Body of pancreas (tissue), 4 donors: ENCODE data around the gene CDKAL1. TPM values are rescaled to one million over a fixed set of nuclear protein-coding genes. Genes with fewer than 3 reads are reported as not detected.

Experiments
- ATAC-seq: fragments of 150-250 bp; one replicate; pipeline ENCODE4 v1.9.1; 2016
- DNase-seq, 4 donors: peaks; one replicate each; pipeline ENCODE4 v3.0.0-alpha.2; 2019
- H3K27ac ChIP-seq, 4 donors: fragments of 200-600 bp; sonication (generic); 1 replicate in 3 of 4; 2 replicates in 1 of 4; pipeline versions ENCODE4 v1.5.1 to v1.6.1; 2016 to 2019; ENCODE audit warnings: mild to moderate bottlenecking in 1 of 4, mixed read lengths in 1 of 4, moderate library complexity in 1 of 4
- H3K27me3 ChIP-seq, 2 donors: fragments of 200-600 bp; sonication (generic); one replicate each; pipeline ENCODE4 v1.6.0; 2016; ENCODE audit warnings: mild to moderate bottlenecking in 1 of 2
- H3K36me3 ChIP-seq, 2 donors: fragments of 200-600 bp; sonication (generic); replicated peaks in 1 of 2; 2 replicates each; pipeline ENCODE4 v1.5.1; 2016; ENCODE audit warnings: low read depth in 2 of 2; ENCODE audit not compliant: insufficient read depth in 1 of 2
- H3K4me1 ChIP-seq: fragments of 200-600 bp; sonication (generic); one replicate; pipeline ENCODE4 v1.6.0; 2016
- H3K4me3 ChIP-seq, 2 donors: fragments of 200-600 bp; sonication (generic); 1 replicate in 1 of 2; 2 replicates in 1 of 2; pipeline ENCODE4 v1.5.1; 2016 to 2019
- H3K9me3 ChIP-seq, 3 donors: fragments of 200-600 bp; sonication (generic); 1 replicate in 2 of 3; 2 replicates in 1 of 3; pipeline ENCODE4 v1.5.1; 2016
- POLR2A ChIP-seq, 3 donors: fragments of 450-650 bp; IDR thresholded peaks; one replicate each; pipeline ENCODE4 v1.6.1; 2016; ENCODE audit warnings: antibody characterized with exemption in 3 of 3, mild to moderate bottlenecking in 2 of 3
- WGBS, 2 donors: methylation state at CpG; one replicate each; pipeline ENCODE4 v1.1.5; 2017; 5-methylcytosine and 5-hydroxymethylcytosine counted together
- intact Hi-C: fragments of 100-400 bp; cut with DNase I; formaldehyde crosslinking; loops from one replicate; pipeline ENCODE4 v1.15.1; 2023
- total RNA-seq, 2 donors: library from RNA; depleted of rRNA; stranded (reverse); fragments of >200 nt; gene quantifications; one replicate each; pipeline ENCODE4 v1.1.0, GENCODE V29; 2016
- TF ChIP-seq, protein P1 (sequence below), 7 experiments: fragments of 450-650 bp in 4 of 7; fragments of 200-600 bp in 3 of 7; sonication (generic) in 3 of 7; IDR thresholded peaks; one replicate each; pipeline ENCODE4 v1.5.1; 2016 to 2019; ENCODE audit warnings: antibody characterized with exemption in 7 of 7

CDKAL1 gene
- total RNA-seq, 2 donors from 2014 or later: 16.3 to 18.1 TPM

DNA sequence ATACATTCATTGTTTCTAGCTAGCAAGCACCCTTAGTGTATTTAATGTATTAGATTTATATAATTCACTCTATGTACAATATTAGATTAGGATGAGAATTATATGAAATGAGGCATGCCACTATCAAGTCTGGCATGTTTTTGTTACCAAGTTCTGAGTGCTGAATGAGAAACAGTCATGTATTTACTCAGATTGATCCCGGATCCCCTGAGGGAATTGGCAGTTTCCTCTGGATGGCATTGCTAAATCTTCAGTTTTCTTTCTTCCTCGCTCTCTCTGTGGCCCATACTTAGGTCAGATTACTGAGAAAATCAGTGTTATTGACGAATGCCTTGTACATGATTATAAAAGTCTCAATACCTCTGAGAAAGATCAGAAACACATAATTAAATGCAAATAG, 66.6 kb downstream of the CDKAL1 start:
- Histone ChIP-seq H3K27me3 (no peaks in the 10 kb centered on the region), H3K9me3 (no peaks in the 10 kb centered on the region), H3K4me1 (peaks cover 5% of the 10 kb centered on the region), H3K36me3 (no peaks in the 10 kb centered on the region), H3K27ac (no peak overlapping the region), H3K4me3 (no peak overlapping the region)
- WGBS, 2 donors: 89 to 91% methylated on average over 3 of the region's 3 CpGs
- no peak for TF ChIP-seq POLR2A (IDR thresholded peaks at IDR 0.05)
- TF ChIP-seq, protein P1, sequence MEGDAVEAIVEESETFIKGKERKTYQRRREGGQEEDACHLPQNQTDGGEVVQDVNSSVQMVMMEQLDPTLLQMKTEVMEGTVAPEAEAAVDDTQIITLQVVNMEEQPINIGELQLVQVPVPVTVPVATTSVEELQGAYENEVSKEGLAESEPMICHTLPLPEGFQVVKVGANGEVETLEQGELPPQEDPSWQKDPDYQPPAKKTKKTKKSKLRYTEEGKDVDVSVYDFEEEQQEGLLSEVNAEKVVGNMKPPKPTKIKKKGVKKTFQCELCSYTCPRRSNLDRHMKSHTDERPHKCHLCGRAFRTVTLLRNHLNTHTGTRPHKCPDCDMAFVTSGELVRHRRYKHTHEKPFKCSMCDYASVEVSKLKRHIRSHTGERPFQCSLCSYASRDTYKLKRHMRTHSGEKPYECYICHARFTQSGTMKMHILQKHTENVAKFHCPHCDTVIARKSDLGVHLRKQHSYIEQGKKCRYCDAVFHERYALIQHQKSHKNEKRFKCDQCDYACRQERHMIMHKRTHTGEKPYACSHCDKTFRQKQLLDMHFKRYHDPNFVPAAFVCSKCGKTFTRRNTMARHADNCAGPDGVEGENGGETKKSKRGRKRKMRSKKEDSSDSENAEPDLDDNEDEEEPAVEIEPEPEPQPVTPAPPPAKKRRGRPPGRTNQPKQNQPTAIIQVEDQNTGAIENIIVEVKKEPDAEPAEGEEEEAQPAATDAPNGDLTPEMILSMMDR (IDR thresholded peaks at IDR 0.05): no peak
- ATAC-seq (no peak), DNase-seq (no peak)
- intact Hi-C loops: no loop called here

DNA sequence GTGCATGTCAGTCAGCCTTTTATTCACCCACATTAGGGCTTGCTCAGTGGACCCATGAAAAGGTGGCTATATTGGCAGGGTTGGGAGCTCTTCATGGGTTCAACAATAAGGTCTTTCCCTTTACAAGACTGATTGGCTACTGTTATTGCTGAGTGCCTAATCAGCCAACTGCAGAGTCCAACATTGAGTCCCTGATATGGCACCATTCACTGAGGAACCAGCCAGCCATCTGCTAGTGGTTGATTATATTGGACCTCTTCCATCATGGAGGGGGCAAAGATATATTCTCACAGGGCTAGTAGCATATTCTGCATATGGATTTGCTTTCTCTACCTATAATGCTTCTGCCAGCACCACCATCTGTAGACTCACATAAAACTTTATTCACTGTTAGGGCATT, 69.9 kb downstream of the CDKAL1 start:
- H3K27ac ChIP-seq: no peak overlapping the region
- no peaks in the 10 kb centered on the region for H3K36me3 ChIP-seq
- no peak for ATAC-seq
- no peak for DNase-seq
- H3K4me1 ChIP-seq: peaks cover 13% of the 10 kb centered on the region
- intact Hi-C loops: no loop called here
- H3K27me3 ChIP-seq: no peaks in the 10 kb centered on the region
- TF ChIP-seq, protein P1 (IDR thresholded peaks at IDR 0.05): no peak
- no peak for TF ChIP-seq POLR2A (IDR thresholded peaks at IDR 0.05)
- H3K4me3 ChIP-seq: no peak overlapping the region
- H3K9me3 ChIP-seq: no peaks in the 10 kb centered on the region

DNA sequence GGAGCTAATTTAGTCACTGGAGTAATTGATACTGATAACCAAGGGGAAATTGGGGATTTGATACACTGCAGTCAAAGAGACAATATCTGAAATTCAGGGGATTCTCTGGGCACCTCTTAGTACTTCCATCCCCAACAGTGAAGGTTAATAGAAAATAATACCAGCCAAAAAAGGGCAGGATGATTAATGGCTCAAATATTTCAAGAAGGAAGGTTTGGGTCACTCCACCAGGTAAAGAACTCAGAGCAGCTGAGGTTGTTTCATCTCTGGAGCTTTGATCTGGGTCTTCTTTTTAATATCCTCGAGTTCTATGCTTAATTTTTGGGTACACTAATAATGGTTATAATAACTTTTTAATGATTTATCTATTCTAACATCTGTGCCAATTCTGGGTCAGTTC, 70.8 kb downstream of the CDKAL1 start:
- ATAC-seq: no peak
- no peak for DNase-seq
- no peak overlapping the region for H3K4me3 ChIP-seq
- H3K4me1 ChIP-seq: peaks cover 8% of the 10 kb centered on the region
- intact Hi-C loops: no loop called here
- 67 to 76% methylated on average over 1 of the region's 1 CpG for WGBS, 2 donors
- H3K36me3 ChIP-seq: no peaks in the 10 kb centered on the region
- no peak overlapping the region for H3K27ac ChIP-seq
- TF ChIP-seq, protein P1 (IDR thresholded peaks at IDR 0.05): no peak
- no peak for TF ChIP-seq POLR2A (IDR thresholded peaks at IDR 0.05)
- no peaks in the 10 kb centered on the region for H3K27me3 ChIP-seq
- H3K9me3 ChIP-seq: no peaks in the 10 kb centered on the region

- intact Hi-C loops: no loop called here
- no peak overlapping the region for H3K4me3 ChIP-seq
- no peaks in the 10 kb centered on the region for H3K36me3 ChIP-seq
- H3K9me3 ChIP-seq: no peaks in the 10 kb centered on the region
- H3K27me3 ChIP-seq: no peaks in the 10 kb centered on the region
- peaks cover 8% of the 10 kb centered on the region for H3K4me1 ChIP-seq
- DNase-seq (no peak), ATAC-seq (no peak)
- TF ChIP-seq POLR2A (IDR thresholded peaks at IDR 0.05): no peak
- TF ChIP-seq, protein P1 (IDR thresholded peaks at IDR 0.05): no peak
- 95 to 97% methylated on average over 3 of the region's 3 CpGs for WGBS, 2 donors
- no peak overlapping the region for H3K27ac ChIP-seq
Measured at GRCh38 chr6:20605581-20605980, 71.3 kb downstream of the CDKAL1 start.

GRCh38 chr6:20606831-20607230, 72.6 kb downstream of the CDKAL1 start:
- DNase-seq (no peak), ATAC-seq (no peak)
- Histone ChIP-seq H3K4me3 (no peak overlapping the region), H3K27me3 (no peaks in the 10 kb centered on the region), H3K27ac (no peak overlapping the region), H3K4me1 (peaks cover 8% of the 10 kb centered on the region), H3K9me3 (no peaks in the 10 kb centered on the region), H3K36me3 (no peaks in the 10 kb centered on the region)
- TF ChIP-seq, protein P1 (IDR thresholded peaks at IDR 0.05): no peak
- no peak for TF ChIP-seq POLR2A (IDR thresholded peaks at IDR 0.05)
- 90 to 100% methylated on average over 1 of the region's 1 CpG for WGBS, 2 donors
- intact Hi-C loops: no loop called here
